ENCODE measurements around the gene ADRB1.

DNA sequence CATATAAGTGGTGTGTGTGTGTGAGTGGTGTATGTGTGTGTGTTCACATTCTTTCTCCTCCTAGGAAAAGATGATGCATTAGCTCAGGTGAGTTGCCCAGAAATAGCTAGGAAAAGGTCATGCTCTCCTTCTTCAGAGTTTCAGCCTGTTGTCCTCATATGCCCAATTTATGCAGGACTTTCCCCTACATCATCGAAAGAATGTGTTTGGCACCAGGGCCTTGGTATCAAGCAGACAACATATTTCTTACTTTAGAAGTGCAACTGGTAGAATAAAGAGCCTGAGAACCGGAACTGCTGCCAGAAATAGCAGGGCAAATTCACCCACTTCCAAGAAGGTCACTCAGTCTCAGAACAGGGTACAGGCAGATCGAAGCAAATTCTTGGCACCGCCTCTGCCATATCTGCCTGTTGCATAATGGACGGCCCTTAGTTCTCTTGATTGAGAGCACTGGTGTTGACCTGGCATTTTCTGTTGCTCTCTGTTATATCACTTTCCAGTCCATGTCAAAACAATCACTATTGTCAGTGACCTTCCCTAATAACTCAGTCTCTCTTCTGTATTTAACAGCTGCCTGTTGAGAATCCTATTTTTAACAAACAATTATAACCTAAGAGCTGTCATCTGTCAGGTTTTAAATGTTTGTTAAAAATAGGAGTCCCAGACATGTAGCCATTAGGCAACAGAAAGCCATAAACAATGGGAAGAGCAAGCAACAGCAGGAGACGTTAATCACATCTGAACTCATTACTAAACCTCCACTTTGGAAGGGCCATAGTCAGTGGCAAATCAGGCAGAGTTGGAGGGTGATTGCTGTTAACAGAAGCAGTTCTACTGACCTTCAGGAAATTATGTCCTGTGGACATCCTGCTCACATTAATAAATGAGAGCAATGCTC lies 20.7 kb downstream of the ADRB1 start:
- TF ChIP-seq, protein P1, sequence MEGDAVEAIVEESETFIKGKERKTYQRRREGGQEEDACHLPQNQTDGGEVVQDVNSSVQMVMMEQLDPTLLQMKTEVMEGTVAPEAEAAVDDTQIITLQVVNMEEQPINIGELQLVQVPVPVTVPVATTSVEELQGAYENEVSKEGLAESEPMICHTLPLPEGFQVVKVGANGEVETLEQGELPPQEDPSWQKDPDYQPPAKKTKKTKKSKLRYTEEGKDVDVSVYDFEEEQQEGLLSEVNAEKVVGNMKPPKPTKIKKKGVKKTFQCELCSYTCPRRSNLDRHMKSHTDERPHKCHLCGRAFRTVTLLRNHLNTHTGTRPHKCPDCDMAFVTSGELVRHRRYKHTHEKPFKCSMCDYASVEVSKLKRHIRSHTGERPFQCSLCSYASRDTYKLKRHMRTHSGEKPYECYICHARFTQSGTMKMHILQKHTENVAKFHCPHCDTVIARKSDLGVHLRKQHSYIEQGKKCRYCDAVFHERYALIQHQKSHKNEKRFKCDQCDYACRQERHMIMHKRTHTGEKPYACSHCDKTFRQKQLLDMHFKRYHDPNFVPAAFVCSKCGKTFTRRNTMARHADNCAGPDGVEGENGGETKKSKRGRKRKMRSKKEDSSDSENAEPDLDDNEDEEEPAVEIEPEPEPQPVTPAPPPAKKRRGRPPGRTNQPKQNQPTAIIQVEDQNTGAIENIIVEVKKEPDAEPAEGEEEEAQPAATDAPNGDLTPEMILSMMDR (IDR thresholded peaks at IDR 0.05) = no peak
- no peak for TF ChIP-seq POLR2A (IDR thresholded peaks at IDR 0.05)
